NCI-H1436 treated with DMSO at 0.1 percent for 48 hours (cell line): Measurements from ENCODE around the gene PDIA6.
A peak's percentile ranks its signal among the peaks of the same experiment; 100 is the strongest.

ENCODE experiments used
- DNase-seq: peaks from one replicate; lab custom pipeline; 2025; lab: John Stamatoyannopoulos, UW

The PDIA6 gene, protein sequence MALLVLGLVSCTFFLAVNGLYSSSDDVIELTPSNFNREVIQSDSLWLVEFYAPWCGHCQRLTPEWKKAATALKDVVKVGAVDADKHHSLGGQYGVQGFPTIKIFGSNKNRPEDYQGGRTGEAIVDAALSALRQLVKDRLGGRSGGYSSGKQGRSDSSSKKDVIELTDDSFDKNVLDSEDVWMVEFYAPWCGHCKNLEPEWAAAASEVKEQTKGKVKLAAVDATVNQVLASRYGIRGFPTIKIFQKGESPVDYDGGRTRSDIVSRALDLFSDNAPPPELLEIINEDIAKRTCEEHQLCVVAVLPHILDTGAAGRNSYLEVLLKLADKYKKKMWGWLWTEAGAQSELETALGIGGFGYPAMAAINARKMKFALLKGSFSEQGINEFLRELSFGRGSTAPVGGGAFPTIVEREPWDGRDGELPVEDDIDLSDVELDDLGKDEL

DNA sequence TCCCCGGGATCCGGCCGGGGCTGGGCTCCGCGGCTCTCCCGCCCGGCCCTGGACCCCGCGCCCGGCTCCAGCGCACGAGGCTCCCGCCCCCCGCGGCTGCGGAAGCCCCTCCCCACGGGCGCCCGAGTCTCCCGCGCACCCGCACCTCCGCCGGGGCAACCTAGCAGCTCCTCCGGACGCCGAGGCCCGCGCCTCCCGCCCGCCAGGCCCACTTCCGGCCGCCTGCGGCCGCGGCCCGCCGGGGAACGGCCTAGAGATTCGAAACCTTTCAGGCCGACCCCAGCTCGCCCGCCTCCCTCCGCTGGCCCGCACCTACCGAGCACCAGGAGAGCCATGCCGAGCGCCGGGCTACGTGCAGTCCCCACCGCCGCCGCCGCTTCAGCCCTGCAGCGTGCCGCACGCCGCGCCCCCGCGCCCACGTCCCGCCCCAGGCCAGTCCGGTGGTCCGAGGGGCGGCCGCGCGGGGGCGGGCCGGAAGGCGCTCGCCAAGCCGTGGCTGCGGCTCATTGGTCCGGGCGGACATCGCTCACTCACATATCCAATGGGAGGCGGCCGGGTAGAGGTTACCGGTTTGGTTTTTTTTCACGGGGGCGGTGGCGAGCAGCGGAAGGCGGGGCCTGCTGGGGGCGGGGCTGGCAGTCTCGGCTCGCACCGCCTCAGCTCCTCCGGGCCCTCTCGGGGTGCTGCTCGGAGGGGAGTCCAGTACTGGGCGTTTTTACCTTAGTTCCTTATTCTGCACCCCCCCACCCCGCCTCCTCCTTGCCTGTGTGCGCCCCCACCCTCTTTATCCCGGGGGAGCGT is at the start of gene PDIA6:
TSS of gene PDIA6 (minus strand) at position 424 of the 801 bp plus-strand sequence. CDS start at position 335, 89 bp downstream.
- peak; percentile 52 for DNase-seq

DNA sequence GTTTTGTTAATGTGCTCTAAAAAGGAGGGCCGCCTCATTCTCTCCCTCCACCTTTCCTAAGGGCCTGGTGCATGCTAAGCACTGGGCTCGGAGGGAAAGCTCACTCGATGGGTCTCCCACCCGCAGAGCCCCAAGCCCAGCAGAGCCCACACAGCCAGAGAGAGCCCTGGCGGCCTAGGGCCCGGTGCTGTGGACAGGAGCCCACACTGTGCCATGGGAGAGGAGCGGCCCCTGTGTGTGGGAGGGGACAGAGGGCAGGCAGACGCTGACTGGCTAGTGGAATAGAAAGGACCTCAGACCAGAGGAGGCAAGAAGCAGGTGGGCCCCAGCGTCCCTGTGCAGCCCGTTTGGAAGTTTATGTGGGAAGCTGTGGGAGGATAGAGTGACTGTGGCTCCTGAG is 49.7 kb upstream of the PDIA6 start:
- DNase-seq = no peak

DNA sequence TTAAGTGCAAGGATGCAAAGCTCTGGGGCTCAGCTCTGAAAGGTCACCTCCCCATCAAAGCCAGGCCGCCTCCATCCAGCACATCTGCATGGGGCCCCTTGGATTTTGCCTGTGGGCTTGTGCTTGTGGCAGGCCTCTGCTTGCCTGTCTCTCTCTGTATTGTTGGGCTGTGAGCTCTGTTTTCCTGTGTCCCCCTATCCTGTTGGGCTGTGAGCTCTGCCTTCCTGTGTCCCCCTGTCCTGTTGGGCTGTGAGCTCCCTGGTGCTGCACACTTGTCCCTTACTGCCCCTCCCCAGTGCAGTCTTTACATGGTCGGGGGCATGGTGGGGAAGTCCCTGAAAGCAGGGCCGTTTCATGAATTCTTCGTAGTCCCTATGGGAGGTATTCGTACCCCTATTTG is 49.2 kb upstream of the PDIA6 start:
- DNase-seq = no peak

DNA sequence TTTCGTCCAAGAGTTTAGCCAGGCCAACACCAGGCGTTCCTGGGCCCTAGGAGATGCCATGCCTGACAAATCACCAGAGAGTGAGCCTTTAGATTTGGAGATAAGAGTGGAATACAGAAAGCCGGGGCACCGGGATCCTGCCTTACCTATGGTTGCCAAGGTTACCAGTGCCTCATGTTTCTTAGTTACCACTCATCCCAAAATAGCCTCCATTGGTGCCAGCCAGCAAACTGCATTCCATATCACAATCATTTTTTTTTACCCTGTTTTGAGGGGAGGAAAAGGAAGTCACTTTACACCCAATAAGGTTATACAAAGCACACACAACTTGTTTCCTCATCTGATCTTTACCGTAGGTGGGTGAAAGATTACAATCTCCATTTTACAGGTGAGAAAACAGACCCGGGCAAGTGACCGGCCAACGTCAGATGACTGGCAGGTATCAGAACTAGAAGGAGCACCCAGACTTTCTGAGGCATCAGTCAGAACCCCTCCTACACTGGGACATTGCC is 48.3 kb upstream of the PDIA6 start:
- DNase-seq = no peak

DNA sequence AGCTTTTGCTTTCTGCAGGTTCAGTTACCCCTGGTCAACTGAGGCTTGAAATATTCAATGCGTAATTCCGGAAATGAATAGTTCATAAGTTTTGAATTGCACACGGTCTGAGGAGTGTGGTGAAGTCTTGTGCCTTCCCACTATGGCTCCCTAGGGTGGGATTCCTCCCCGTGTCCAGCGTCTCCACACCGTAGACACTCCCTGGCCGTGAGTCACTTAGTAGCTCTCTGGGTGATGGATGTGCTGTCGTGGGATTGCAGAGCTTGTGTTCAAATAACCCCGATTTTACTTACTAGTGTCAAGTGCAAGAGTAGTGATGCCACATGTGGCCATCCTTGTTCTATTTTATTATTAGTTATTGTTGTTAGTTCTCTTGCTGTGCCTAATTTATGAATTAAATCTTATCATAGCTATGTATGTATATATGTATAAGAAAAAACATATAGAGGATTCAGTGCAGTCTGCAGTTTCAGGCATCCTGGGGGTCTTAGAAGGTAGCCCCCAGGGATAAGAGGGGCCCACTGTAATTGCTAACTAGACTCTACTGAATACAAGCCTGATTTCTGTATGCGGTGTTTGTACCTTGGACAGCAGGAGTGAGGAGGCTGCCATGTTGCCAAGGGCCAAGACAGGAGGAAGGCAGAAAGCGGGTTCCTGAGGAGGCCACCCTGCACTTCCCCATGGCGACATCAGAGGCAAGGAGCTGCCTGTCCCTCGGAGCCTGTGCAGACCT is 47.7 kb upstream of the PDIA6 start:
- no peak for DNase-seq

DNA sequence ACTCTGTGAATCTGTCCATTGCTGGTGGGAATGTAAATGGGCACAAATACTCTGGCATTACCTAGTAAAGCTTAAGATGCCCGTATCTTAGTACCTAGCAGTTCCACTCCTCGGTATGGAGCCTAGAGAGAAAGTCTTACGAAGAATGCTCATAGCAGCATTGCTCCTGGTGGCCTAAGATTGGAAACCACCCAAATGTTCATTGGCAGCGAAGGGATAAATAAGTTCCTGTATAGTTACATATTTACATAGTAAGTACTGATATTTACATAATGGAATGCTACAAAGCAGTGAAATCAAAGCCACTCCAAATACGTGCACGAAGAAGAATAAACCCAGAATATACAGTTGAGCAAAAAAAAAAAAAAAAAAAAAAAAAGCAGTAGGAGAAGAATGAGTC is 46.7 kb upstream of the PDIA6 start:
- DNase-seq = no peak

DNA sequence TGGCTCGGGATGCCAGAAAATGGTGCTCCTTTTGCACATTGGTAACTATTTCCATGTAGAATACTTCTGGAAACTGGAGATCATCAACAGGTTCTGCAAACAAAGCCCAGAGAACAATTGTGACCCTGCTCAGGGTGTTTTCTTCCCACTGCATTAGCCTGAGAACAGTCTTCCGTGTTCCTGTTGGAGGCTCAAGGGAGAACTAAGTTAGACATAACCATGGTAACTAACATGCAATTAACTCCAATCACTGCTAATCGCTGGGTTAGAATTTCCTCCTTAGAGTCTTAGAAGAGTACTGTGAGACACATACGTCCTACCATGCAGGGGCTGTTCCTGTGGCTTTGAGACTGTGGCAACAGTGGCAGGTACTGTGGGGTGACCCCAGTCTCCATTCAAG is 36.0 kb upstream of the PDIA6 start:
- DNase-seq = peak; percentile 21

DNA sequence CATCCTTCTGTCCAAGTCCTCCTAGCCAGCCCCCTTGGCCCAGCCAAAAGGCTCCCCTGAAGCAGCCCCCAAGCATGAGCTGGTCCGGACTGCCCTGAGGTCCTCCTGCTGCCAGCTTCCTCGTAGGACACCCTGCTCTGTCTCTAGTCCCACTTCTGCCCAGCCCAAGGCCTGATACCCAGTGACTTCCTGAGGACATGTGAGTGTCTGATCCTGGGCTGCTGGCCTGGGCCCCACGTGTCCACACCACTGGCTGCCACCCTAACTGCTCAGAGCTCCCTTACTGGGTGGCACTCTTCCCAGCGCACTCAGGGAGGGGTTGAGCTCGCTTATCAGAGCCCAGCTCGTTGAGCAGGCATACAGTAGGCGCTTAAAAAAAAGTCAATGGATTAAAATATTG is 34.4 kb upstream of the PDIA6 start:
- DNase-seq = no peak

DNA sequence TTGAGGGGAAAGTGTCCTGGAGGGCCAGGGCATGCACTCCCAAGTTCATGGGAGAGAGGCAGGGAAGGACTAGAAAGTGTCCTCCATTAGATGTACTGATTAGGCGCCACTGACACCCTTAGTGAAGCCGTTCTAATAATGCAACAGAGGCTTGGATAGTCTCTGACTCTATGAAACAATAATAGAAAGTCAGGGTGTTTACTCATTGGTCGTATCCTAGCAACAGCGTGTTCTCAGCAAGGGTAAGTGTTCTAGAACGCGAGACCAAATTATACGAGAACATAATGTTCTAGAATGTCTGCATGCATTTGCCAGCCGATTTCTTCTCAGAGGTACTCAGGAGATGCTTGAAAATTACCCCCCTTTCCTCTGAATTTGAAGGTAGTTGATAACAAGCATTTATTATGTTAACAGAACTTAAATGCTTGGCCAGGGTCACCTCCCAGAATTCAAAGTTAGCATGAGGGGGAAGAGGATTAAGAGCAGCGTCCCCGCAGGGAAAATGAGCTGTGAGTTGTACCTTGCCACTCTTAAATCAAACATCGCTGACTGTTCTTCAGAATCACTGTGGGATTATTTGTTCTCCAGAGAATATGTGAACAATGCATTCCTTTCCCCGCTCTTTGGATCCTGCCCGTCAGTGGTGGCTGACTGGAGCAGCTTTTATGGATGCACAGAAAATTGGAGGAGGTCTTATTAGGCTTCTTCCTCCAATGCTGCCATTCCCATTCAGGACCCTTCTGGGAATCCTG is 33.7 kb upstream of the PDIA6 start:
- DNase-seq = no peak

DNA sequence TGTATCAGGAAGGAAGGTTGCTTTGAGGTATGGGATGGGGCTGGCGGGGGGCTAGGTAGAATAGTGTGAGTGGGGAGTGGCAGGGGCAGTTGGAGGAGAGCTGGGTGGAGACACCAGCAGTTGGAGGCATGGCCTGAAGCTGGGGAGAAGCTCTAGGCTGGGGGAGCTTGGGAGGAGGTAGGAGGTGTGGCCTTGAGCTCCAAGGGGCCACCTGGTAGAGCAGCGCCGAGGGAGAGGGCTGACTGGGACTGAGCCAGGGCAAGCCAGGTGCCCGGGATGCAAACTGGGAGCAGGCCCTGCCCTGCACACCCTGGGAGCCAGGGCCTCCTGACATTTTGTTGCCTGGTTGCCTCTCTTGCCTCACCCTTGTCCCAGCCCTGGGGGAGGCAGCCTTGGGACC is 33.1 kb upstream of the PDIA6 start:
- no peak for DNase-seq

DNA sequence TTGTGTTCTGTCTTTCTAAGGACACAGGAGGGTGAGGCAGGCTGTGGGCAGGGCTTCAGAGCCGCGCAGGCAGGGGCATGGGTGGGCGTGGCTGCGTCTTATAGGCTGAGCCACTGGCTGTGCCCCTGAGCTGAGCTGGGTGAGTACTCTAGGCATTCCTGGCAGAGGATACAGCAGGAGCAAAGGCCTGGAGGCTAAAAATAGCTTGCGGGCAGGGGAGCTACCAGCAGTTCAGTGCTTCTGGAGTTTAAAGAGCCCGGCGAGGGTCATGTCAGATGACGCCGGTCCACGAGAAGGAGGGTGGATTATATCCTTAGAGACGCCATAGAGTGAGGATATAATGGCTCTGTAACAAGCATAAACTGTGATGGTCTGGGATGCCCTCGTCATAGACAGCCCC is 31.5 kb upstream of the PDIA6 start:
- peak; percentile 21 for DNase-seq

DNA sequence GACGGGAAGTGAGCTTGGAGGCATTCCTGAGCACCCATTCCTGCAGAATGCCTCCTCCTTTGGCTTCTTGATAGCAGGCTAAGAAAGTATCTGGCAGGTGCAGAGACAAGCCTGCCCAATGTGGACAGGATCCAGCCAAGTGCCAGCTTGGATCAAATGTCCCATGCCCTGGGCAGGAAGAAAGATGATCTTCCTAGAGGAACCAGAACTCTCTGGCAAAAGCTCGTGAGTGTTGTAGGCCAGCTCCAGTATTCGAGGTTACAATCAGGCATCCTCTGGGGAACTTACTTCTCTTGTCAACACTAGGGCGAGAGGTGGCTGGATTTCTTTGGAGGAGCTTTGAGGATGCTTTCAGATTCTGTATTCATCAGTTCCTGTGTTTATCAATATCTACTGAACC is 29.9 kb upstream of the PDIA6 start:
- DNase-seq = no peak

DNA sequence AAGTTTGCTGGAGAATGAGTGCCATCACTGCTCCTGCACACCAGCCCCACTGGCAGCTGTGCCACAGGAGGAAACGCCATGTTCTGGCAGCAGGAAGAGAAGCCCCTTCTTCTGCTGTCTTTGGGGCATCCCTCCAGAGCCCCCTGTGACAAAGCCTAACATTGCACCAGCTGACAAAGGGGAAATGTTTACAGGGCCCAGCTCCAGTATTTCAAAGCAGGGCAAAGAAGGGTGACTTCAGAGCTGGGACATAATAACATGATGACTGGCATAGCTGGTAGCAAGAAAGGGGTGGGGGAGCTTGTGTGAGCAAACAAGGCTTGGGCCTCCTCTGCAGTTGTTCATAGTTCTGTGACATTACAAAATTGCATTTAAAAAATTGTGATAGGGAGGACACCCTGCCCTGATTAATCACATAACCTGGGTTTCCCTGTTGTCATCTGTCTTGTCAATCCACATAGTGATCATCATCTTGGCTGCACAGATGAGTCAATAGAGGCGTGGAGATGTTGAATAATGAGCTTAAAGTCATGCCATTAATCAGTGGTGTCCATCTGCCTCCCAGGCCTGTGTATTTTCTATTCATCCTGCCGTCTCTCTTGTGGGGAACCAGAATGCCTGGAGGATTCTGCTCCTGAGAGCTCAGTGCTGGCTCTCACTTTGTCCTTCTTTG is 29.1 kb upstream of the PDIA6 start:
- no peak for DNase-seq

DNA sequence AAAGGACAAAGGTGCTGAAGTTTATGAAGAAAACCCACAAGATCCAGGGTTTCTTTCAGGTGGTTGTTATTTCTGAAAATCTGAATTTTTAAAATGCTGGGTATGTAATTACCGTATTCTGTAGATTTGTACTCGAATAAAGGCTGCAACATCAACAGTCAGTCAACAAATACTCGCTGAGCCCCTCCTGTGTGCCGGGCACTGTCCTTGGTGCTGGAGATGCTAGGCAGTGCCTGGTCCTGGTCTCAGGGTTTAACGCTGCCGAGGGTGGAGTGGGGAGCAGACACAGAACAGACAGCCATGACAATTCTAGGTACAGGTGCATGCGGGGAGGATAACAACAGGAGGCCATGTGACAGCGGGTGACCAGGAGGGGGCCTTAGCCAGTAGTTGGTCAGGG is 27.2 kb upstream of the PDIA6 start:
- DNase-seq = no peak

DNA sequence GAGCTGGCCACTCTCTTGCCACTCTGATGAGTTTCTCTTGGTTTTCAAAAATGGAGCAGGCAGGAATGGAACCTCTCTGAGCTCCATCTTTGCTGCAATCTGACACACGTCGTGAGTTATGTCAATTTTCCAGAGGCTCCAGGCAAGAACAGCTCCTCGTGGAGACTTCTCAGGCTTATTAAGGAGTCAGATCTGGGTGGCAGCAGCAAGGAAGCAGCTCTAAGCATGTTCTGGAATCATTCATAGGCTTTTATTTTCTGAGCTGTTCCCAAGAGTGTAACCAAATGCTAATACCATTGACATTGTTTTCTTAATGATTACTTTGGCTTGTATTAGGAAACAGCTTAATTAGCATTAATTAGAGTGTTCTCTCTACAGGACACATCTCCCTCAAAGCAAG is 26.1 kb upstream of the PDIA6 start:
- no peak for DNase-seq

DNA sequence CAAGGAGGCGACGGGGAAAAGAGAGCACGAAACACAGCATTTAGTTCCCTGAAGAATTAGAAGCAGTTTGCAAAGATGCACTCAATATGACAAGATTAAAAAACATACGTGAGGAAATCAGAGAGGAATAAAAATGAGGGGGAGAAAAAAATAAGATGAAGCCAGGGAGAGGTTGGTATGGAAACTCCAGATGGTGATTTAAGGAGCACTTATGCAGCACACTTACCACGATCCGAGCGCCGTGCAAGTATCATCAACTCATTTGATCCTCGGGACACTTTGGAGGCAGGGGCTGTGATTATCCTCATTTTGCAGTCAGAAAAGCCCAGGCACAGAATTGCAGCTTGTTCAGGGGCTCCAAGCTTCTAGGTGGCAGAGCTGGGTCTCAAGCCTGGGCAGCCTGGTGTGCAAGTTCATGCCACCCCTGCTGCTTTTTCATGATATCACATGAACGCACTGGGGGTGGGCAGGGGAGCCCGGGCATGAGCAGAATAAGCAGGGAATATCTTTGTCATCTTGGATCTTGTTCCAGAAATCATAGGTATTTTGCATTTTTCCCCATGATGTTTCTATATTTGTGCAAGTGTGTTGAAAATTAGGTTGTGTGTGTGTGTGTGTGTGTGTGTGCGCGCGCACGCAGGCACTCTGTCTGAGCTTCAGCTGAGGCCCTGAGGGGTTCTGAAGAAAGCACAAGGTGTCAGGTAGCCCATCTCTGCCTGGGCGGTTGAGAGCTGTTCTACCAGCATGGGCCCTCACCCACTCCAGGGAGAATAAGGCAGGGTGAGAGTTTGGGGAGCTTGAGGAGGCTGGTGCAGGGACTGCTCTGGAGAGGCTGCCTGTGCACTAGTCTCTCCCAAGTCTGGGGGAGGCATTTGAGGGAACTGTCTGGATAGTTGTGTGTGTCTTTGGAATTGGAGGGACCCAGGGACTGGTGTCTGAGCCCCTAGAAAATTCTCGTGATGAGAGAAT is 25.0 kb upstream of the PDIA6 start:
- DNase-seq = no peak

DNA sequence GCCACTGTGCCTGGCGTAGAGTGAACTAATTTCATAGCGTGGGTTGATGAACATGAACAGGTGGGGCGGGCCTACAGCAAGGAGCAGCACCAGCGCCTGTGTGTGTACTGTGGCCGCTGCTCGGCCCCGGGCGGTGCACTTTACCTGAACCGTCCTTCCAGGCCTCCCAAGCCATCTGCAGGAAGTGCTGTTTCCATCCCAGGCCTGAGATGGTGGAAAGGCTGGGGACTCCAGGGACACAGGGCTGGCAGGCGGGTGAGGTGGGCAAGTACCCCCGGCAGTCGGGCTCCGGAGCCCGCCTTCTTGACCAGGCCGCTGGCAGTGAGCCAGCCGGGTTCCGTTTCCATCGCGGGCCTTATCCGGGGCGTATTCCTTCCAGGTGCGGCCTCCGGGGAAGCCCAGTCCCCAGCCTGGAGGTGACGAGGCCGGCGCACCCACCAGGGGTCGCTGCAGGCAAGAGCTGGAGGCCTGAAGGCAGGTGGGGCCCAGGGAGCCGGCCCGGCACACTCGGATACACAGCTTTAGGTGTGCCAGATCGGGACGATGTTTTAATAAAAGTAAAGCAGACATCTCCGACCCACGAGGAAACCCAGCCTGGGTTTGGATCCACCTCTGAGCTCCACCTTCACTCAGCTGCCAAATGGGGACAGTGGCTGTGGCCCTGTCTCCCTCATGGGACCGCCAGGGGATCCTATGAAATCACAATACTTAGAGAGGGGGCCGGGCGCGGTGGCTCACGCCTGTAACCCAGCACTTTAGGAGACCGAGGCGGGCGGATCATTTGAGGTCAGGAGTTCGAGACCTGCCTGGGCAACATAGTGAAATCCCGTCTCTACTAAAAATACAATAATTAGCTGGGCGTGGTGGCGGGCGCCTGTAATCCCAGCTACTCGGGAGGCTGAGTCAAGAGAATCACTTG is 22.7 kb upstream of the PDIA6 start:
- no peak for DNase-seq

DNA sequence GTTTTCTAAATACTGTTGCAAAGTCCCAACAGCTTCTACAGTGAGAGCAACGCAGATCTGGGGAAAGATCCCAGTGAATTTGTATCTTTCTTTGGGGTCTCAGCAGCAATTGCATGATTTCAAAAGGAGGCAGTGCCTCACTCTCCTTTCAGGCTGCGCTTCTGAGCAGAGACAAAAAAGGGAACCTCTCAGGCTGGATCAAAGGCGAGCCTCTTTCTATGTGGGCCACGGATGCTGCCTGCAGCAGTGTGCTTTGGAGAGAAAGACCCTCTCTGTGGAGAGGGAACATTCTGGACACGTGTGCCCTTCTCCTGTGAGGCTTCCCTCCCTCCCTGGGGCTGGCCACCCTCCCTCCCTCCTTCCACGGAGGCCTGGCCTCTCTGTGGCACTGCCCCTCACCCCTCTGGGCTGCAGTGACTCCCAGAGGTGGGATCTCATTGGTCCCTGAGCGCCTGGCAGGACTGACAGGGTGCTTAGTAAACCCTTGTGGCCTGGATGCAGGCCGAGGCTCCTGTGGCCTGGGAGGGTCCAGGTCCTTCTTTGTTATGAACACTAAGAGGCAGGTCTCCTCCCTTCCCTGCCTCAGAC is 21.6 kb upstream of the PDIA6 start:
- DNase-seq = no peak
